ENCODE data around the gene XRCC4.
"Not testable (repeated sequence)": the region's sequence is repeated elsewhere in the genome, so short reads cannot be mapped to it uniquely, and the experiment has no call there.

Gene XRCC4

DNA sequence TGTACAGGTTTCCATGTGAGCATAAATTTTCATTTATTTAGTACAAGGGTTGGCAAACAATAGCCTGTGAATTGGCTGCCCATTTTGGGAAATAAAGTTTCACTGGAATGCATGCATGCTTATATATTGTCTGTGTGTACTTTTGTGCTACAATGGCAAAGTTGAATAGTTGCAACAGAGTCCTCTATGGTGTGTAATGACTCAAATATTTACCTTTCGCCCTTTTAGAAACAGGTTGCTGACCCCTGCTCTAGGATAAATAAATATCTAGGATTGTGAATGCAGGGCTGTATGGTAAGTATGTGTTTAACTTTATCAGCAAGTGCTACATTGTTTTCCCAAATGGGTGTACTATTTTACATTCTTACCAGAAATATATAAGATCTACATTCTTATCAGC lies 47.2 kb downstream of the XRCC4 start:
- no peak for DNase-seq

GRCh38 chr5:83125560-83125959 lies 48.2 kb downstream of the XRCC4 start:
- no peak for DNase-seq

DNA sequence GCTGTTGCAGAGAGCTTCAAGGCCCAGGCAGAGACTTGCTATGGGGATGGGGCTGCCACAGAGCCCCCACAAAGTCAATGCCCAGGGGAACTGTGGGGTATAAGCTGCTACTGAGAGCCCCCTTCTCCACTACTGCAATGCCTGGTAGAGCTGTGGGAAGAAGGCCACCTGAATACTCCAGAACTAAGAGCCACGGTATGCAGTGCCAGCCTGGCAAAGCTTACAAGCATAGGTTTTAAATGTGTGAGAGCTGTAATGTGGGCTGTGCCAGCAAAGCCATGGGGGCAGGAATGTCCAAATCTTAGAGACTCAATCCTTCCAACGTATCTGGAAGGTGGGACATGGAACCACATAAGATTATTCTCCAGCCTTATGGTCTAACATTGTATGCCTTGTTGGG lies 49.2 kb downstream of the XRCC4 start:
- DNase-seq: no peak

DNA sequence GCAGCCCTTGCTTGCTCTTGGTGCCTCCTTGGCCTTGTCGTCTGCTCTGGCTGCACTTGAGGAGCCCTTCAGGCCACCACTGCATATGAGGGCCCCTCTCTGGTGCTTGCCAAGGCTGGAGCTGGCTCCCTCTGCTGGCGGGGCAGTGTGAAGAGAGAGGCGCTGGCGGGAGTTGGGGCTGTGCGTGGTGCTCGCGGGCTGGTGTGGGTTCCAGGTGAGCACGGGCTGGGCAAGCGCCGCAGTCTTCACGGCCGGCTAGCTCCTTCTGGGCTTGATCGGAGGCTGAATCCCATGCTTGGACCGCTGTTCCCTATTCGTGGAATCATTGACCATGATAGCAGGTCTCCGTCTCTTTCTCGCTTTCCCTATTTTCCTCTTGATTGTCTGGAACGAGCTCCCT lies 56.5 kb downstream of the XRCC4 start:
- no peak for DNase-seq

DNA sequence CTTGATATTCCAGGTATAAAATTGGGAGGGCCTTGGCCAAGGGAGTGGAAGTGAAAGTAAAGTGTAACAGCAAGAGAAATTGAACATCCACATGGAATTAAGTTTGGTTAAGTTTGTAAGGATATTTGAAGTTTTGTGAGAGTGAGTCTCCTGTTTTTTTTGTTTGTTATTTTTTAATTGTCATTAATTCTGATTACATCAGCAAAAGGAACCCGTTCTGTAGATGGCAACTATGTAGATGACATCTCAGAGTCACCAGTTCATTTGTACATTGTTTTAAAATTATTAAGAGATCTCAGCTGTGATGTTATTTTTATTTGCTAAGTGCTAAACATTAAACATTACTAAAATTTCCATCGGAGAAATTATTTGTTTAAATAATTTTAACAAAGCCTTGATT lies 65.2 kb downstream of the XRCC4 start:
- no peak for DNase-seq

GRCh38 chr5:83145241-83145640 lies 67.9 kb downstream of the XRCC4 start:
- DNase-seq: no peak

DNA sequence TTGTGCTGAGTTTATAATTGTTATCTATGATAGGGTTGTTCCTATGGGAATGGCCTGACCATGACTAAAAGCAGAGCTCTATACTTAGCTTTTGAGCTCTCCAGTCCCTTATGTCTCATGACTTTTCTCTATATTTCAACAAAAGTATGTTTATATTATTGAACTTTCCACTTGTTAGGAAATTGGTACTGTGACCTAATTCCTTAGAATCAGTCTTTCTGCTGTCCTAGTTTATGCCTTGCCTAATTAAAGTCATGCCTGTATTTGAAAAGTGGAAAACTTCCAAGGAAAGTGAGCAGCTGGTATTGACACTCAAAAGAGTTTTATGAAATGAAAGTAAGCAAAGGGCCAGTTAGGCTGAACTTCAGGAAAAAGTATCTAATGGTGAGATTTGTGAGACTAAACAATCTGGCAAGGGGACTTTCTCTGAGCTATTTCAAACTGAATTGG lies 68.6 kb downstream of the XRCC4 start:
- DNase-seq: no peak

GRCh38 chr5:83146441-83146840 lies 69.1 kb downstream of the XRCC4 start:
- no peak for DNase-seq

DNA sequence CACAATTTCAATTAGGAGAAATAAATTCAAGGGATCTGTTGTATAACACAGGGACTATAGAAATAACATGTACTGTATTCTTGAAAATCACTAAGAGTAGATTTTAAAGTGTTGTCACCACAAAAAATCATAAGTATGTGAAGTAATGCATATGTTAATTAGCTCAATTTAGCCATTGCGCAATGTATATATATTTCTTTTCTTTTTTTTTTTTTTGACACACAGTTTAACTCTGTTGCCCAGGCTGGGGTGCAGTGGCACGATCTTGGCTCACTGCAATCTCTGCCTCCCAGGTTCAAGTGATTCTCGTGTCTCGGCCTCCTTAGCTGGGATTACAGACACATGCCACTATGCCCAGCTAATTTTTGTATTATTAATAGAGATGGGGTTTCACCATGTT lies 70.2 kb downstream of the XRCC4 start:
- no peak for DNase-seq

DNA sequence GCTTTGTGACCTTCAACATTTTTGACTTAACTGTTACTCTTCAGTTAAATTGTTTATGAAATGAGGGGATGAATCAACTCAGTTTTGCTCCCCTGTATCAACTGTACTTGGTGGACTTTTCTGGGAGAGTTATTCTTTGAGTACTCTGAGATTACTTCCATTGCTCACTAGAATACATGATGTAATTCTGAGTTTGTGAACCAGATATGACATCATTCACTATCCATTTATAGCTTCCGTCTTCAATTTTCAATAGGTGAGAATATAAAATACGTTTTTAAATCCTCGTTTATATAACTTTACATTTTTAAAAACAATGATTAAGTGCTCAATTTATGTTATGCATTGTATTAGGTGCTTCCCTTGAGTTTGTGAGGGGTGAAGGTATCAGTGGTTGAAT lies 71.0 kb downstream of the XRCC4 start:
- DNase-seq: no peak

- DNase-seq: no peak
Measured at GRCh38 chr5:83149671-83150070, 72.3 kb downstream of the XRCC4 start.

- DNase-seq: no peak
Measured at GRCh38 chr5:83151821-83152220, 74.5 kb downstream of the XRCC4 start.

GRCh38 chr5:83152996-83153395 lies 75.6 kb downstream of the XRCC4 start:
- not testable (repeated sequence) for DNase-seq

- DNase-seq: no peak
Measured at GRCh38 chr5:83156001-83156400, 78.7 kb downstream of the XRCC4 start.

GRCh38 chr5:83157163-83157562 lies 79.8 kb downstream of the XRCC4 start:
- DNase-seq: no peak

GRCh38 chr5:83162601-83163000 lies 85.3 kb downstream of the XRCC4 start:
- no peak for DNase-seq

- DNase-seq: no peak
Measured at GRCh38 chr5:83167538-83167937, 90.2 kb downstream of the XRCC4 start.

DNA sequence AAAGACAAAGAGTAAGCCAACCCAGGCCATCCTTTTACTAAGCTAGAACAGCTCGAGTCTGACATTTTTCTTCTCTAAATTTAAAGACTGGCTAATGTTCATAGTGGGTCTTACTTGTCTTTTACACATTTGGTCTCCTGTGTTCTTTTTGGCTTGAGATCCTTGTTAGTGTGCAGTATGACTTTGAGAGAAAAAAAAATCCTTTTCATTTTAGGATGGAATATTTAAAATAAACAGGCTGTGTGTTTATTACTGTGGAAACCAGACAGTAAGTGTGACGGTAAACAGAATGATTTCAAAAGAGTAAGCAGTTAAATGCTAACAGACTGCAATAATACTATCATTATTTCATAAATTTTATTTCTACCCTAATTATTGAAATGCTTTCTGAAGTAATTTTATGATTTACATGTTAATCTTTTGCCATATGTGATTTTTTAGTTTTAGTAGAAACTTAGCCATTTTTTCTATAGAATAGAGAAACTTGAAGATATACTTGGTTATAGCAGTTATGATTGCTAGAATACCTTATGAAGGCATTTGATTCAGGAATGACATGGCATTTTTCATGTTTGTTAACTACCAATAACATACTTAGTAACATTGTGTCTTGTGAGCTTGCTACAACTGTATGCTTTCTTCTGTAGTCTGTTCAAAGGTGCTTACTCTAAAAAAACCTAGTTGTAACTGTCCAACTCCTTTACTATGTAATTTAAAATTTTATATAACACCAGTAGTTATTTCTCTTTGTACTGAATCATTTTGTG lies 92.4 kb downstream of the XRCC4 start:
- no peak for DNase-seq

DNA sequence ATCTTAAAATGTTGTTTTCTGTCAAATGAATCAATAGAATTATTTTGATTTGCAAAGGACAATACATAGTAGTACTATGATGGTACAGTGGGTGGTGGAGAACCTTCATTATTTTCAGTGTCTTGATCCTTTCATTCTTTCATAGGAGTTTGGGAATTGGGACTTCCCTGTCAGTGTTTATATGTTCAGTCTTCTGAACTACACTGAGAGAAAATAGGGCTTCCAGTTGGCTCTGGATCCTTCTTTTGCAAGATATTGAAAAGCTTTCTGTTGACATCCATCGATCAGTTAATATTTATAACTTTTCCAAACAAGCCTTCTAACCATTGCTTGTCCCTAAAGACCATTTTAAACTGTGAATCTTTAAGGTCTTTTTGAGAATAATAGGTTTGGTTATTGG lies 94.7 kb downstream of the XRCC4 start:
- DNase-seq: no peak

- DNase-seq: no peak
Measured at GRCh38 chr5:83172655-83173054, 95.3 kb downstream of the XRCC4 start.

- no peak for DNase-seq
Measured at GRCh38 chr5:83173826-83174225, 96.5 kb downstream of the XRCC4 start.

DNA sequence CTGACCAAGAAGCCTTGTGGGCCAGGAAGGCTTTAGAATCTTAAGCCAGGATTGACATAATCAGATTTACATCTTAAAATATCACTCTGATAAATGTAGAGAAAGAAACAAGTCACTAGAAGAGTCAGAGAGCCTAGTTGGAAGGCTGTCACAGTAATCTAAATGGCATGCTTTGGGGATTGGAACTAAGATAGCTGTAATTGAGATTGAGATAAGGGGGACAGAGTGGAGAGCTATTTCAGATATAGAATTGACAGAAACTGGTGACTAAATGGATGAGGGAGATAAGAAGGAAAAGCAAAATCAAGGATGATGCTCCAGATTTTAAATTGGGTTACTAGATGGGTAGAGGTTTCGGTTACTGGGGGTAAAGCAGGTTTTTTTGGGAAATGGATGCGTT lies 100.5 kb downstream of the XRCC4 start:
- no peak for DNase-seq

DNA sequence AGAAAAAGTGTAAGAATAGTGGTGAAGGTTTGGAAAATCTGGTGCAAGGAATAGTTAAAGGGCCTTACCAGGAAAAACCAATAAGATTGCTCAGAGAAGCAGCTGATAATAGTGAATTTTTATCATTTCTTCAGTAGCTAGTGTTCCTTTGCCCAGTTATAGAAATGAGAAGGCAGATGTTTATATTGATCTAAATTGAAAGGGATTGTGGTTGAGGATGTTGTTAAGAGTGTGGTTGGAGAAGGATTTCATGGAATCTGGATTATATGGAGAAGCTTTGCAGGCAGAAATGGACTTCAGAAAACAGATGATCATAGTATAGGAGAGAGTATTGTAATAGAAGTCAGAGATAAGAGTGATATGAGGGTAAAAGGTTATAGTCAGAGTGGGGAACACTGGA lies 102.6 kb downstream of the XRCC4 start:
- no peak for DNase-seq

DNA sequence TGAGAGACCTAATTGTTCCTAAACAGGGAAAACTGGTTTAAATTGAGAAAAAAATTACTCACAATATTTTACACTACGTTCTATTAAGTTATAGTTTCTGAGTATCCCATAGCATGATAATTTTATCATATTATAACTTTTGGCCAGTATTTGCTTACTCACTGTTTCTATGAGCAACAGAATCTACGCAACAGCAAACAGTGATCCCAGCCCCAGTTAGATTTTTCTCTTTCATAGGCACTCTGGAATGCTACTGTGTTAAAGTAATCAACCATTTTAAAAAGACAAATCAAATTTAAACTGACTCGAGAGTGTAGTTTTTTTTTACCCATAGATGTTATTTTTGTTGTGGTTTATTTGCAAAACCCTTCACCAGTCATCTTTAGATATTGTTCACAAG lies 107.2 kb downstream of the XRCC4 start:
- no peak for DNase-seq

GRCh38 chr5:83192947-83193346 lies 115.6 kb downstream of the XRCC4 start:
- DNase-seq: no peak
